ENCODE data around the gene TTI1.

Gene TTI1

DNA sequence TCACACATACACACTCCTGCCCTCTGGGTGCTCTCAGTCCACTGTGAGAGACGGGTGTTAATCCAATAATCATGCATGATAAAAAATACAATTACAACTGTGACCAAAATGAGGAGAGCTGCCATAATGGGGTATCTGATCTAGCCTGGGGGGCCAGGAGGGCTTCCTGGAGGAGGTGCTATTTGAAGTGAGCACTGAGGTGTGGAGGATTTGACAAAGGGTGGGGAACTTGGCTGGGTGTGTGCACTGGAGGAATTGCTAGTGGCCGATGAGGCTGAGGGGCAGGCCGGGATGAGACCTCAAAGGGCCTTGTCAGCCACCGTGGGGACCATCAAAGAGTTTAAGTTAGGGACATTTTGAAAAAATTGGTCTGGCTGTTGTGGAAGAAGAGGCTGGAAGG is 95.6 kb downstream of the TTI1 start:
- no peak for DNase-seq (ENCODE audit: low read depth)

DNA sequence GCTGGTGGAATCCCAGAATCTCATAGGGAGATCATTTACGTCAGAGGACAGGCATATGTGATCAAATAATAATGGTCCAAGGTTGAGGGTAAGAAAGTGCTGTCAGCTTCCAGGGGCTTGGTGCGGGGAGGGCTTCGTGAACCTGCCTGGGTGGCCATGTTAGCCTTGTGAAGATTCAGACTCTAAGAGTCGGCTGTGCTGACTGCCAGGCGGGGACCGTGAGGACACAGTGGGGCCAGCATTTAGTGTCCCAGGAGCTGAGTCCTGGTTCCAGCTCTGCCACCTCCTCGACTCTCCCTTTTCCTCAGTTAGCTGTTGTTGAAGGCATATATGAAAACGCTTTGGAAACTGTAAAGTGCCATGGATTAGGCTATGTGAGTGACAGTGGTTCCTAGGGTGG is 96.8 kb downstream of the TTI1 start:
- DNase-seq (ENCODE audit: low read depth) = no peak

DNA sequence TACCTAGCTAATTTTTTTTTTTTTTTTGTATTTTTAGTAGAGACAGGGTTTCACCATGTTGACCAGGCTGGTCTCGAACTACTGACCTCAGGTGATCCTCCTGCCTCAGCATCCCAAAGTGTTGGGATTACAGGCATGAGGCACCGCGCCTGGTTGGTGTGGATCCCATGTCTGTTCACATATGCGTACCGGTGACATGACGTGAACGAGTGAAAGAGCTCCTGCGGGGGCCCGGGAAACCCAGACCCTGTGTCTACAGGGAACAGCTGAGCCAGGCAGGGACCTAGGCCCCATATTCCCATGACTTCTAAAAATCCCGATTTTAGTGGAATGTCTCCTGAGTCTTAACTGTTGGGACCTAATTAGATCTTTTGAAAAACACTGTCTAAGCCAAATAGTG is 97.2 kb downstream of the TTI1 start:
- DNase-seq (ENCODE audit: low read depth) = no peak

DNA sequence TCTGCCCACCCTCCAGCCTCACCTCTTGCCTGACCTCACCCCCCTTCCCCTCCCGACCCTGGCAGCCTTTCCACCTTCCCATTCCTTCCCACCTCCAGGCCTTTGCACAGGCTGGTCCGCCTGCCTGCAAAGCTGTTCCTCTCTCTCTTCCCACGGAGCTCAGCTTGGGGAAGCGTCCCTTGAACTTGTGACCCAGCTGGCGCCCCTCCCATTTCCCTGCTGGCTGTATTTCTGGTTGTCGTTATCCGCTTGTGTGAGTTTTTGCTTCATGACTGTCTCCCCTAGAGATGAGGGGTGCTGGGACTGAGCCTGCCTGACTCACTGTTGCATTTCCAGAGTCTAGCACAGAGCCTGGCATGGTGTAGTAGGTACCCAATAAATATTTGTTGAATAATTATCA is 97.8 kb downstream of the TTI1 start:
- DNase-seq (ENCODE audit: low read depth) = no peak

DNA sequence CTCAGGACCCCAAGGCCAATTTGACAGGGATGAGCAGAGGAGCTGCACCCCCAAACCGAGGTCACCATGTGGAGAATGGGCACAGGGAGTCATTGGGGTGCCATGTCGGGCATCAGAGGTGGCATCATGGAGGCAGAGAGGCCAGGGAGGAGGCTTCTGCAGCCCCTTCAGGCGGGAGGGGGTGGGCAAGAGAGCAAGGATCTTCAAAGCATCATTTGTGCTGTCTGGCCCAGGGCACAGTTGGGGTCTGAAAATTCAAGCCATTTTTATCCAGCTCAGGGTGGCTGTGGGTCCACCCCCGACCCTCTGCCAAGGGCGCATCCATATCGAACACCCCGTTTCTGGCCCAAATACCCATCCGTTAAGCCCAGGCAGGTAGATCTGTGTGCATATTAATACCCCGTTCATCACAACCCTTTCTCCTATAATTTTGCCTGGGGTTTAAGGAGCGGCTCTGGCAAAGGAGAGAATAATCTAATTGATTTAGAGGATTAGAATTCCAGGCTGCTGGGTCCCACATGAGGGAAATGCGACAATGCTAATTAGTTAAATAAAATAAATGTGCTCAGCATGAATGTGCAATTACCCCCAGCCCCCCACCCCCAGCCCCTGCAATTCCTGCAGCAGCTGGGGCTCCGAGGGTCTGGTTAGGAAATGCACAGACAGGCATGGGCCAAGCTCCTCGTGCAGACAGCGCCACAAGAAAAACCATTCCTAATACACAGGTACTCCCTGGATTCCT is 98.5 kb downstream of the TTI1 start:
- DNase-seq (ENCODE audit: low read depth) = no peak

DNA sequence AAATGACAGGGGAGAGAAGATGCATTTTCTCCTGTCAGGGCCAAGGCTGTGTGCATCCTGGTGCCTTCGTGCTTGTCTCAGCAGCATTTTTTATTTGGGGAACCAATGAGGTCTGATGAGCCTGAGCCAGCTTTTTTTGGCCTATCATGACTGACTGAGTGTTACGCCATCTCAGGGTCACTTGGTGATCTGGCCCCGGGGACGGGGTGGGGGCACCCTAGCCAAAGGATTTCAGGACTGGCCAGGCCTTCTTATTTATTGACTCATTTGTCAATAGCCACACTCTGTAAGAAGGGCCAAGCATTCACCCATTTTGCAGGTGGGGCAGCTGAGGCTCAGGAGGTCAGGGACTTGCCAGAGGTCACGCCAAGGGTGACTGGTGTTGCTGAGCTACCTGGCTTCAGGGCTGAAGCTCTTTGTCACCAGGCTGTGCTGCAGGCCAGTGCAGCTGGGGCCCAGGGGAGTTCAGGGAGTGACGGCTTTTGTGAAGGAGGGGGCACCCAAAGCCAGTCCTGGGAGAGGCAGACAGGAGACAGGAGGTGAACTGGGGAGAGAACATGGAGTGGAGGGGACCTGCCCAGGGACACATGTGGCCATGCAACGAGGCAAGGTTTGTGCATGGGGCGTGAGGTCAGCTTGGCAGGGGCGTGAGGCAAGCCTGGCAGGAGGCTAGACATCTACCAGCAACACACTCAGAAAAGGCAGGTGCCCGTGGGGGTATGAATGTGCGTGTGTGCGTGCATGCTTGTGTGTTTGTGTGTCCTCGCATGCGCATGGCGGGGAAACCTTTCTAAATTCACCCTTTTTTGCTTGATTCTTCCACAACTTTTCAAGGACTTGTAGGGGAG is 99.2 kb downstream of the TTI1 start:
- no peak for DNase-seq (ENCODE audit: low read depth)
